Body of pancreas (tissue), 4 donors: ENCODE results near the gene RPH3AL. TPM values are rescaled to one million over a fixed set of nuclear protein-coding genes. Genes with fewer than 3 reads are reported as not detected.

Experiments used
- ATAC-seq: fragments of 150-250 bp; one replicate; pipeline ENCODE4 v1.9.1; 2016
- DNase-seq, 4 donors: peaks; one replicate each; pipeline ENCODE4 v3.0.0-alpha.2; 2019
- H3K27ac ChIP-seq, 4 donors: fragments of 200-600 bp; sonication (generic); 1 replicate in 3 of 4; 2 replicates in 1 of 4; pipeline versions ENCODE4 v1.5.1 to v1.6.1; 2016 to 2019; ENCODE audit warnings: mild to moderate bottlenecking in 1 of 4, mixed read lengths in 1 of 4, moderate library complexity in 1 of 4
- H3K27me3 ChIP-seq, 2 donors: fragments of 200-600 bp; sonication (generic); one replicate each; pipeline ENCODE4 v1.6.0; 2016; ENCODE audit warnings: mild to moderate bottlenecking in 1 of 2
- H3K36me3 ChIP-seq, 2 donors: fragments of 200-600 bp; sonication (generic); replicated peaks in 1 of 2; 2 replicates each; pipeline ENCODE4 v1.5.1; 2016; ENCODE audit warnings: low read depth in 2 of 2; ENCODE audit not compliant: insufficient read depth in 1 of 2
- H3K4me1 ChIP-seq: fragments of 200-600 bp; sonication (generic); one replicate; pipeline ENCODE4 v1.6.0; 2016
- H3K4me3 ChIP-seq, 2 donors: fragments of 200-600 bp; sonication (generic); 1 replicate in 1 of 2; 2 replicates in 1 of 2; pipeline ENCODE4 v1.5.1; 2016 to 2019
- H3K9me3 ChIP-seq, 3 donors: fragments of 200-600 bp; sonication (generic); 1 replicate in 2 of 3; 2 replicates in 1 of 3; pipeline ENCODE4 v1.5.1; 2016
- POLR2A ChIP-seq, 3 donors: fragments of 450-650 bp; IDR thresholded peaks; one replicate each; pipeline ENCODE4 v1.6.1; 2016; ENCODE audit warnings: antibody characterized with exemption in 3 of 3, mild to moderate bottlenecking in 2 of 3
- WGBS, 2 donors: methylation state at CpG; one replicate each; pipeline ENCODE4 v1.1.5; 2017; 5-methylcytosine and 5-hydroxymethylcytosine counted together
- intact Hi-C: fragments of 100-400 bp; cut with DNase I; formaldehyde crosslinking; loops from one replicate; pipeline ENCODE4 v1.15.1; 2023
- total RNA-seq, 2 donors: library from RNA; depleted of rRNA; stranded (reverse); fragments of >200 nt; gene quantifications; one replicate each; pipeline ENCODE4 v1.1.0, GENCODE V29; 2016
- TF ChIP-seq, protein P1 (sequence below), 7 experiments: fragments of 450-650 bp in 4 of 7; fragments of 200-600 bp in 3 of 7; sonication (generic) in 3 of 7; IDR thresholded peaks; one replicate each; pipeline ENCODE4 v1.5.1; 2016 to 2019; ENCODE audit warnings: antibody characterized with exemption in 7 of 7

RPH3AL gene
- total RNA-seq, 2 donors from 2014 or later = 77.1 to 89.5 TPM

DNA sequence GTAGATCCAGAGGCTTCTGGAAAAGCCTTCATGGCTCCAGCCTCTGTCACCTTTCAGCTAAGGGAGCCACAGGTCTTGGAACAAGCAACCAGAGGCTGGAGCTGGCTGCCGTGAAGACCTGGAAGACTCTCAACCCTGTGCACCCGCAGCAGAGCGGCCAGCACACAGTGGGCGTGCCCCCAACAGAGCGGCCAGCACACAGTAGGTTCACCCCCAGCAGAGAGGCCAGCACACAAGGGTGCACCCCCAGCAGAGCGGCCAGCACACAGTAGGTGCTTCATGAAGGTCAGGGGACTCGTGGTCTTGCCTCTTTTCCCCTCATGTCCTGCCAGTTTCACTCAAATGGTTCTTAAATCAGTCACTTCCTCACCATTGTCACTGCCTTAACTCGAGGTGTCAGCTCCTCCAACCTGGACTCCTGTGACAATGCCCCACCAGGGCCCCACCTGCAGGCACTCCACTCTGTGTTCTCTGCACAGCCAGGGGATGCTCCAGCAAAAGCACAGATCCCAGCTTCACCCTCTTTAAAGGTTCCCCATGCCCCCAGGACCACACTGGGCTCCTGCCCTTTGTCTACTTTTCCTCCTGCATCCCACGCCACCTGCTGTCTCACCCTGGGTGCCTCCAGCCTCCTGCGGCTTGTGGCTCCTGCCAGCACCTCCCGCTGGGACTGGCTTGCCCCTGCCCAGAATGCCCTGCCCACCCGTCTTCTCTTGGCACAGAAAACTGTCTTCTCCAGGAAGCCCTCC, 128.7 kb downstream of the RPH3AL start:
- DNase-seq (peak in 1 of 4 donors; percentile 7), ATAC-seq (no peak)
- no peaks in the 10 kb centered on the region for H3K9me3 ChIP-seq
- no peak for TF ChIP-seq POLR2A (IDR thresholded peaks at IDR 0.05)
- TF ChIP-seq, protein P1, sequence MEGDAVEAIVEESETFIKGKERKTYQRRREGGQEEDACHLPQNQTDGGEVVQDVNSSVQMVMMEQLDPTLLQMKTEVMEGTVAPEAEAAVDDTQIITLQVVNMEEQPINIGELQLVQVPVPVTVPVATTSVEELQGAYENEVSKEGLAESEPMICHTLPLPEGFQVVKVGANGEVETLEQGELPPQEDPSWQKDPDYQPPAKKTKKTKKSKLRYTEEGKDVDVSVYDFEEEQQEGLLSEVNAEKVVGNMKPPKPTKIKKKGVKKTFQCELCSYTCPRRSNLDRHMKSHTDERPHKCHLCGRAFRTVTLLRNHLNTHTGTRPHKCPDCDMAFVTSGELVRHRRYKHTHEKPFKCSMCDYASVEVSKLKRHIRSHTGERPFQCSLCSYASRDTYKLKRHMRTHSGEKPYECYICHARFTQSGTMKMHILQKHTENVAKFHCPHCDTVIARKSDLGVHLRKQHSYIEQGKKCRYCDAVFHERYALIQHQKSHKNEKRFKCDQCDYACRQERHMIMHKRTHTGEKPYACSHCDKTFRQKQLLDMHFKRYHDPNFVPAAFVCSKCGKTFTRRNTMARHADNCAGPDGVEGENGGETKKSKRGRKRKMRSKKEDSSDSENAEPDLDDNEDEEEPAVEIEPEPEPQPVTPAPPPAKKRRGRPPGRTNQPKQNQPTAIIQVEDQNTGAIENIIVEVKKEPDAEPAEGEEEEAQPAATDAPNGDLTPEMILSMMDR (IDR thresholded peaks at IDR 0.05) = no peak
- no peak overlapping the region for H3K27ac ChIP-seq
- H3K4me3 ChIP-seq = no peak overlapping the region
- intact Hi-C loops = no loop called here
- no peaks in the 10 kb centered on the region for H3K27me3 ChIP-seq
- 76 to 86% methylated on average over 7 to 12 of the region's 12 CpGs for WGBS, 2 donors
- no peaks in the 10 kb centered on the region for H3K36me3 ChIP-seq
- H3K4me1 ChIP-seq = no peaks in the 10 kb centered on the region

DNA sequence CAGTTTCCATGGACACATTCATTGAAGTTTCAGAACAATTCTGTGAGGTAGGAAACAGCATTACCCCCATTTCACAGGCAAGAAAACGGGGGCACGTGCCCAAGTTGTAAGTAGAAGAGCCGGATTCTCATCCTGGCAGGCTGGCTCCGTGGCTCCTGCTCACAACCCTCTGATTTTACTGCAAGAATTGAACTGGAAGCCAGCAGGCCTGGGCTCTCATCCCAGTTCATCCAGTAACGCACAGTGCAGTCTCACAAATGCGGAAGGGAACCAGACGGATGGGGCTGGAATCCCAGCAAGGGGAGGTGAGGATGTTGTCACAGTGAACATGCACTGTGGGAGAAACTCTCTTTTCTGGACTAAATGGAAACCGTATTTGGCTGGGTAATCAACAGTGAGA, 130.4 kb downstream of the RPH3AL start:
- DNase-seq (peak in 1 of 4 donors; percentile 14), ATAC-seq (no peak)
- WGBS, 2 donors = 78 to 80% methylated on average over 6 to 8 of the region's 8 CpGs
- Histone ChIP-seq H3K9me3 (no peaks in the 10 kb centered on the region), H3K27ac (no peak overlapping the region), H3K4me1 (no peaks in the 10 kb centered on the region), H3K27me3 (no peaks in the 10 kb centered on the region), H3K4me3 (no peak overlapping the region), H3K36me3 (no peaks in the 10 kb centered on the region)
- intact Hi-C loops = no loop called here
- TF ChIP-seq, protein P1 (IDR thresholded peaks at IDR 0.05) = no peak
- TF ChIP-seq POLR2A (IDR thresholded peaks at IDR 0.05) = no peak

DNA sequence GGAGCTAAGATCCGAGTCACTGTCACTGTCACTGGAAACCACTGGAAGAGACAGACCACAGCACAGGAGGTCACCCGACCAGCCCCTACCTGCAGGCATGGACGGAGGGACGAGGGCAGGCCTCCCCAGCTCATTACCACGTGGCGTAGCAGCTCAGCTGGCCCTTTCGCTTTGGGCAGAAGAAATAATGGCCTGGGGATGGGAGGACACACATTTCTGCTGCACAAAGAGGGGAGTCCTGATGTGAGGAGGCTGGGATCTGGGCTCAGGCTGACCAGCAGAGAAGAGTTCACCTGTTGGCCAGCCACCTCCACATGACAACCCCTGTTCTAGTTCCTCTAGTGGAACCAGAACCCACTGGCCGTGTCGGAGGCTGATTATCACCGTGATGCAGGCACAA, 132.9 kb downstream of the RPH3AL start:
- TF ChIP-seq, protein P1 (IDR thresholded peaks at IDR 0.05) = no peak
- no peak for TF ChIP-seq POLR2A (IDR thresholded peaks at IDR 0.05)
- ATAC-seq = no peak
- 91 to 94% methylated on average over 9 to 10 of the region's 10 CpGs for WGBS, 2 donors
- peak in 2 of 4 donors; percentile 3 to 7 for DNase-seq
- Histone ChIP-seq H3K27me3 (no peaks in the 10 kb centered on the region), H3K4me1 (no peaks in the 10 kb centered on the region), H3K4me3 (no peak overlapping the region), H3K27ac (no peak overlapping the region), H3K36me3 (peaks cover 0 to 3% of the 10 kb centered on the region in 2 donors), H3K9me3 (no peaks in the 10 kb centered on the region)
- intact Hi-C loops = no loop called here

DNA sequence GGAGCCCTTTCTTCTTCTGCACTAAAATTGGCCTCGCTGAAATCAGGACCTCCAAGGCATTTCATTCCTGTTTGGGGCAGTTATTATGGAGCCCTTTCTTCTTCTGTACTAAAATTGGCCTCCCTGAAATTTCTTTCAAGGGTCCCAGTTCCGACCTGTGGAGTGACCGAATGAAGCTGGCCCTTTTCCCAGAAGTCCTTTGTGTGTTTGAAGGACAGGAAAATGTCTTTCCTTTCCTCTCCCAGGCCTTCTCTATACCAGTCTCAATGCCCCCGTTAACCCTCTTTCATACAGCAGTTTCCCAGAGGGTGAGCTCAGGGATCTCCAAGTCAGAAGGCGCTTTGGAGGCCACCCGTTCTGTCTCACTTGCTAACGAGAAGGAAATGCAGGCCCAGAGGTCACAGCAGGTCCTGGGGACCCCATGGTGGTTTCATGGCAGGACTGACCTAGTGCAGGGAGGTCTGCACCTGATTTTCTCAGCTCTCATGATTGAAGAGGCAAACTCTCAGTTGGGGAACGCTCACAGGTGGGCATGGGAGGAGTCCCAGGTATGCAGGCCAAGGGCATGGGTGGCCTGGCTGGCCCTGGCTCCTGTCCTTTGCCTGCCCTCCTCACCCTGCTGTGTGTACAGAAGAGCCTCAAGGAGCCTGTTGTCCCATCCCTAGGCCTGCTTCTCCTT, 134.0 kb downstream of the RPH3AL start:
- Histone ChIP-seq H3K27me3 (no peaks in the 10 kb centered on the region), H3K36me3 (peaks cover 0 to 3% of the 10 kb centered on the region in 2 donors), H3K9me3 (no peaks in the 10 kb centered on the region), H3K27ac (no peak overlapping the region), H3K4me1 (no peaks in the 10 kb centered on the region), H3K4me3 (no peak overlapping the region)
- WGBS, 2 donors = 74 to 90% methylated on average over 7 to 8 of the region's 8 CpGs
- DNase-seq (peak in 1 of 4 donors; percentile 10), ATAC-seq (no peak)
- TF ChIP-seq POLR2A (IDR thresholded peaks at IDR 0.05) = no peak
- TF ChIP-seq, protein P1 (IDR thresholded peaks at IDR 0.05) = no peak
- intact Hi-C loops = no loop called here
